HG03060 (cell line): ENCODE data around the gene DNAJC11.
"Not testable (repeated sequence)": the region's sequence is repeated elsewhere in the genome, so short reads cannot be mapped to it uniquely, and the experiment has no call there.

Experiments
- ATAC-seq: cut with Tn5 transposase; IDR thresholded peaks from one replicate; pipeline ENCODE4 v1.9.1; 2021; ENCODE audit warnings: low read depth, moderate number of reproducible peaks; ENCODE audit not compliant: unreplicated experiment

Gene DNAJC11

GRCh38 chr1:6658359-6659060 lies 43.1 kb downstream of the DNAJC11 start:
- no peak for ATAC-seq

GRCh38 chr1:6657138-6657537 lies 44.5 kb downstream of the DNAJC11 start:
- ATAC-seq: no peak

- ATAC-seq: no peak
These were observed 48.0 kb downstream of the DNAJC11 start for GRCh38 chr1:6653436-6654290.

- ATAC-seq: no peak
These were observed 48.6 kb downstream of the DNAJC11 start for GRCh38 chr1:6652986-6653385.

- ATAC-seq: no peak
These were observed 49.7 kb downstream of the DNAJC11 start for GRCh38 chr1:6651909-6652308.

- ATAC-seq: no peak
These were observed 53.1 kb downstream of the DNAJC11 start for GRCh38 chr1:6648556-6648955.

GRCh38 chr1:6646499-6647148 lies 55.0 kb downstream of the DNAJC11 start:
- no peak for ATAC-seq

- ATAC-seq: no peak
These were observed 56.6 kb downstream of the DNAJC11 start for GRCh38 chr1:6645018-6645417.

GRCh38 chr1:6640867-6641266 lies 60.7 kb downstream of the DNAJC11 start:
- not testable (repeated sequence) for ATAC-seq

GRCh38 chr1:6638226-6638625 lies 63.4 kb downstream of the DNAJC11 start:
- no peak for ATAC-seq

- ATAC-seq: no peak
These were observed 63.8 kb downstream of the DNAJC11 start for GRCh38 chr1:6637770-6638169.

GRCh38 chr1:6636778-6637177 lies 64.8 kb downstream of the DNAJC11 start:
- not testable (repeated sequence) for ATAC-seq

GRCh38 chr1:6635910-6636760 lies 65.5 kb downstream of the DNAJC11 start:
- no peak for ATAC-seq

GRCh38 chr1:6635161-6635909 lies 66.3 kb downstream of the DNAJC11 start:
- ATAC-seq: no peak

GRCh38 chr1:6634371-6635052 lies 67.1 kb downstream of the DNAJC11 start:
- ATAC-seq: no peak

GRCh38 chr1:6632588-6633514 lies 68.8 kb downstream of the DNAJC11 start:
- no peak for ATAC-seq

- ATAC-seq: no peak
These were observed 70.6 kb downstream of the DNAJC11 start for GRCh38 chr1:6631058-6631457.

- ATAC-seq: no peak
These were observed 71.6 kb downstream of the DNAJC11 start for GRCh38 chr1:6630027-6630426.
